LNCAP (cell line): ENCODE results near the gene PPA1.

ENCODE experiments used
- TF ChIP-seq, protein P1 (sequence below): fragments of 450-650 bp; IDR thresholded peaks from 2 replicates; pipeline ENCODE4 v1.5.1; 2017; ENCODE audit warnings: mild to moderate bottlenecking

Gene PPA1

DNA sequence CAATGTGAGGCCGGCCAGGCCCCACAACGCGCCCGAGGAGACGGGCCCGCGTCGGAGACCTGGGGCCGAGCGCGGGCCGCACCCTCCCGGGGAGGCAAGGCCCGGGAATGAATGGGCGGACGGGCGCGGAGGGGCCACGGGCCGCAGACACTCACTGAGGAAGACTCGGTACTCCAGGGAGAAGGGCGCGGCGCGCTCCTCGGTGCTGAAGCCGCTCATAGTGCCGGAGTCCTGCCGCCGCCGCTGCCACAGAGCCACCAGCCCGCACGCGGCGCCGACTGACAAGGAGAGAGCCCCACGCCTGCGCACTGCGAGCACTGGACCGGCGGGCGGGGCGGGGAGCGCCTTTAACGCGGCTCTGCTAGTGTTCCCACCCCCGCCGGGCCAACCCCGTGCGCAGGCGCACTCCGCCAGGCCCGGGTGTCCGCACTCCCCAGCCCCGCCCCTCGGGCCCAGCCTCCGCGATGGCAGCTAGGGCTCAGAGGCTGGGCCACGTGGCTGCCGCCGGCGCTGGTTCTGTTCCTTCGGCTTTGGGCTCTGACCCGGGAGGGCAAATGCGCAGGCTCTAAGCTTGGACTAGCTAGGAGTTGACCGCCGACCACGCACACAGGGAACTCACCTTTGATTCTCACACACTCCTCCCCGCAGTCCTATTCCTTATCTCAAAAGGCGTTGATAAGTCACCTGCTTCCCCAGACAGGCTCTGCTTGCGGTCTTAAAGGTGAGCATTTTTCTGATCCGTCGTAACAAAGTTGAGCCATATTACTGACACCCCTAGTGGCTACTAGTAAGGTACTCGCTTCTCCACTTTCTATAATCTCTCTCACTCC is at the start of gene PPA1:
Gene PPA1 (minus strand): TSS at position 321 of the 830 bp plus-strand sequence. CDS start 102 bp downstream, at position 219.
- TF ChIP-seq, protein P1, sequence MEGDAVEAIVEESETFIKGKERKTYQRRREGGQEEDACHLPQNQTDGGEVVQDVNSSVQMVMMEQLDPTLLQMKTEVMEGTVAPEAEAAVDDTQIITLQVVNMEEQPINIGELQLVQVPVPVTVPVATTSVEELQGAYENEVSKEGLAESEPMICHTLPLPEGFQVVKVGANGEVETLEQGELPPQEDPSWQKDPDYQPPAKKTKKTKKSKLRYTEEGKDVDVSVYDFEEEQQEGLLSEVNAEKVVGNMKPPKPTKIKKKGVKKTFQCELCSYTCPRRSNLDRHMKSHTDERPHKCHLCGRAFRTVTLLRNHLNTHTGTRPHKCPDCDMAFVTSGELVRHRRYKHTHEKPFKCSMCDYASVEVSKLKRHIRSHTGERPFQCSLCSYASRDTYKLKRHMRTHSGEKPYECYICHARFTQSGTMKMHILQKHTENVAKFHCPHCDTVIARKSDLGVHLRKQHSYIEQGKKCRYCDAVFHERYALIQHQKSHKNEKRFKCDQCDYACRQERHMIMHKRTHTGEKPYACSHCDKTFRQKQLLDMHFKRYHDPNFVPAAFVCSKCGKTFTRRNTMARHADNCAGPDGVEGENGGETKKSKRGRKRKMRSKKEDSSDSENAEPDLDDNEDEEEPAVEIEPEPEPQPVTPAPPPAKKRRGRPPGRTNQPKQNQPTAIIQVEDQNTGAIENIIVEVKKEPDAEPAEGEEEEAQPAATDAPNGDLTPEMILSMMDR = peak; percentile 35; the same call in 1 of the 2 replicates

DNA sequence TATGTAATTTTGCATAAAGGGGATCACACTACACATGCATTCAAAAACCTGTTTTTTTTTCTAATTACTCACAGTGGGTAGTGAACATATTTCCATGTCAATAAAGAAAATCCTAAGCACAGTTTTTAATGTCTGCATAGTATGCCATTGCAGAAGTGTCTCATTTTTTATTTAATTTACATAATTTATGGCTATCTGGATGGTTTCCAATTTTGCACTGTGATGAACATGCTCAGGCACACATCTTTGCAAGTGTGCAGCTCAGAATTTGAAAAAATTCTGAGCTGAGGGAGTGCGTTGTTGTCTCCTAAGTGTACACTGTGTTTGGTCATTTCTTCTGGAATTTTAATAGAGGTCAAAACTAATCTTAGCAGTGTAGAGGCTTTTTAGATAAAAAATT is 48.4 kb upstream of the PPA1 start:
- TF ChIP-seq, protein P1 = no peak

DNA sequence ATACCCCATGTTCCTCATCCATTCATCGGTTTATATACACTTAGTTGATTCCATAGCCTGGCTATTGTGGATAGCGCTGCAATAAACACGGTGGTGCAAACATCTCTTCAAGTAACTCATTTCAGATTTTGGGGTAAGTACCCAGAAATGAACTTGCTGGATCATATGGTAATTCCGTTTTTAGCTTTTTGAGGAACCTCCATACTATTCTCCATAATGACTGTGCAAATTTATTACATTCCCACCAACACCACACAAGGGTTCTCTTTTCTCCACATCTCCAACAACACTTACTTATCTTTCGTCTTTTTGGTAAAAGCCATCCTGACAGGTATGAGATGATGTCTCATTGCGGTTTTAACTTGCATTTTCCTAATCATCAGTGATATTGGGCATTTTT is 46.9 kb upstream of the PPA1 start:
- TF ChIP-seq, protein P1 = no peak

DNA sequence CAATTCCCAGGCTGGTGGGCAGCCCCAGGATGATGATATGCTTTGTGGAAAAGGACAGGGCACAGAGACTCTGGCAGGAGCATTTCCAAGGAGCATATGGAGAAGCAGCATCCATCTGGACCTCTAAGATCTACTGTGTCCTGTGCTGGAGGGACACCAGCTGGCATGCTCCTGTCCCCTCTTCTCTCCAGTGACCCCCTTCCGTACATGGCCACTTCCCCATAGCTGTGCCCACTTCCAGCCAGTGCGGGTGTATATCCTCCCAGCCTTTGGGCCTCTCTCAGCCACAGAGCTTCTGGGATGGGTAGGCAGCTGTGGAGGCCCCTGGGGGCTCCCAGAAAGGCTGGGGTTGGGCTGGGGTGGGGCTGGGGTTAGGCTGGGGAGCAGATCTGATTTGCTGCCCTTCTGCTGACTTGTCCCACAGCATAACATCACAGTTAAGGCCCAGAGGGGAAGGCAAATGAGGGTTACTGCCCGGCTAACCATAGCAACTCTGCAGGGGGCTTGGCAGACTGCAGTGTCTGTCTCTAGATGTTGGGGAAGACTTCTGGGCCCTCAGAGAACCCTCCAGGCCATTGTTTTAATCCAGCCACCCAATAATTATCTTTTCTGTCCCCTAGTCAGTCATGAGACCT is 44.3 kb upstream of the PPA1 start:
- TF ChIP-seq, protein P1 = no peak

DNA sequence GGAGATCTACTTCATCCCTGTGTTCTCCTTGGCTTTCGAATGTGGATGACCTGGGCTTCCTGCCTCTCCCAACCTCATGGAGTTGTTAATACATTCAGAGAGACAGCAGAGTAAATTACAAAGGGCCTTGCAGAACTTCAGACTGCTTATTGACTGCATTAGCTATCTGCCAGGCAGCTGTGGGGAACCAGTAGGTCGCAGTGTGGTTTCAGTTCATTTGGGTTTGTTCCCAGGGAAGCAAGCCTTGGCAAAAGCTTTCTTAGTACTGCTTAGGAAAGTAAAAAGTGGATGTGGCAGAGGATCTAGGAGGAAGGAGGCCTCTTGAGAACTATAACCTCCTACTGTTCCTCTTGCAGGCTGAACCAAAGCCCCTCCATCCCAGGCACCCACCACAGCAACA is 41.4 kb upstream of the PPA1 start:
- TF ChIP-seq, protein P1 = no peak

DNA sequence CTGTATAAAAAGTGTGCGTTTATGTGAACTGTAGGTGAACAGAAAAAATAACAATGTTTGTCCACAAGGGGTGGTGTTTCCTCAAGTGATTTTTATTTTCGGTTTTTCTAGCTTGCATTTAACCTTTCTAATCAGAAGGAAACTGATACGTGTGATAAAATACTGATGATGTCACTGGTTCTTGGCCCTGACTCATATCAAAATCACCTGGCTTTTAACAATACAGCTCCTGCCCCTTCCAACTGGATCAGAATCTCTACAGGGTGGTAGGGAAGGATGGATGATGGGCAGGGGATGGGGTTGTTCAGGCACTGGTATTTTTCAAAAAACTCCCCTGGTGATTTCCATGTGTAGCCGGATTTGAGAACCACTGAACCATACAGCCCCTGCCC is 39.7 kb upstream of the PPA1 start:
- TF ChIP-seq, protein P1 = peak; percentile 55

DNA sequence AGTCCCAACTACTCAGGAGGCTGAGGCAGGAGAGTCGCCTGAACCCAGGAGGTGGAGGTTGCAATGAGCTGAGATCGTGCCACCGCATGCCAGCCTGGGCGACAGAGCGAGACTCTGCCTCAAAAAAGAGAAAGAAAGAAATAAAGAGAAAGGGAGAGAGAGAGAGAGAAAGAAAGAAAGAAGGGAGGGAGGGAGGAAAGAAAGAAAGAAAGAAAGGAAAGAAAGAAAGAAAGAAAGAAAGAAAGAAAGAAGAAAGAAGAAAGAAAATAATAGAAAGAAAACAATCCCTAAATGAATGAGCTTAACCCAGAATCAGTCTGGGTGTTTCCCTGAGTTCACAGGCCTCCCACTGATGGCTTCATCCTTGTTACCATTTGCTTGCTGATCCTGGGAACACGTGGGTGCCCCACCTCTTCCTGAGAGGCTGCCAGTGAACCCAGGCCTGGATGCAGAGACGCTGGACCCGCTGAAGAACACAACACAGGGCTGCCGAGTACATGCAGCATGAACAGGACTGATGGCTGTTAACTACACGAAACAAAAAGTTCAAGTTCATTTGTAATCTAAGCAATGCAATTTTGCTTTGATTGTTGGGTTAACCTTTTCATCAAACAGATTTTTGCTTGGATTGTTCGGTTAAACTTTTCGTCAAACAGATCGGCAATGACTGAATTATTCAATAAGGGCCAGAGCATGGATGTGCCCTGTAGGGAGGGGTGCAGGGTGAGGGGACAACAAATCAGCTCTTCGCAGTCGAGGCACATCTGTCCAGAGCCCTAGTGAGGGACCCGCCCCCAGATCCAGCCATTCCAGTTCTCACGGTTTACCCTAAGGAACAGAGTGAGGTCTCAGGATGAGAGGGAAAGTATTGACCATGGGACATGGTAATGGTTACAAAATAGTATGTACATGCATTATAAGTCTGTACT is 39.0 kb upstream of the PPA1 start:
- TF ChIP-seq, protein P1 = no peak
